K562 (cell line): Measurements from ENCODE around the gene TMEM117. TPM values are rescaled to one million over a fixed set of nuclear protein-coding genes. Genes with fewer than 3 reads are reported as not detected.

Experiments
- CAMTA2 ChIP-seq: fragments of 250-450 bp; sonication (Bioruptor Pico); conservative IDR thresholded peaks from 2 replicates; pipeline ENCODE4 v1.5.1; 2022
- CCAR2 ChIP-seq: fragments of 200-400 bp; formaldehyde crosslinking; IDR thresholded peaks from 2 replicates; pipeline ENCODE4 v1.6.1; 2017; ENCODE audit warnings: mild to moderate bottlenecking, low read depth, low read length
- CCNT2 ChIP-seq: IDR thresholded peaks from 2 replicates; pipeline ENCODE4 v1.6.1; 2011; ENCODE audit warnings: borderline replicate concordance, low read depth, mild to moderate bottlenecking, moderate library complexity, mixed read lengths, low read length; ENCODE audit not compliant: insufficient read length; ENCODE audit errors: extremely low read depth
- CTBP1 ChIP-seq: fragments of 450-650 bp; IDR thresholded peaks from 2 replicates; pipeline ENCODE4 v1.6.1; 2016; ENCODE audit warnings: borderline replicate concordance
- ETS2 ChIP-seq: IDR thresholded peaks from 2 replicates; pipeline ENCODE4 v1.6.1; 2016; ENCODE audit warnings: borderline replicate concordance, missing genetic modification characterization, mild to moderate bottlenecking, moderate library complexity, missing compliant biosample characterization; ENCODE audit not compliant: poor library complexity, severe bottlenecking
- HLTF ChIP-seq: fragments of 450-650 bp; IDR thresholded peaks from 2 replicates; pipeline ENCODE4 v1.6.1; 2016
- HNRNPK ChIP-seq: fragments of 200-400 bp; formaldehyde crosslinking; IDR thresholded peaks from one replicate; pipeline ENCODE4 v1.6.1; 2018; ENCODE audit warnings: mild to moderate bottlenecking, low read depth, low read length; ENCODE audit not compliant: poor library complexity, severe bottlenecking
- KDM4B ChIP-seq, 2 experiments: fragments of 450-650 bp in 1 of 2; sonication (generic) in 1 of 2; IDR thresholded peaks; 2 replicates each; pipeline ENCODE4 v1.6.1; 2016 to 2017; ENCODE audit warnings: borderline replicate concordance in 2 of 2, antibody characterized with exemption in 1 of 2, low read depth in 1 of 2, mild to moderate bottlenecking in 1 of 2
- MXI1 ChIP-seq: IDR thresholded peaks from 2 replicates; pipeline ENCODE4 v1.6.1; 2011; ENCODE audit warnings: low read depth, mild to moderate bottlenecking, improper control_type of control experiment, low read length
- NCOR1 ChIP-seq: fragments of 450-650 bp; IDR thresholded peaks from 2 replicates; pipeline ENCODE4 v1.6.1; 2016; ENCODE audit warnings: mild to moderate bottlenecking, moderate library complexity
- PHB ChIP-seq: fragments of 250-450 bp; sonication (Bioruptor Pico); IDR thresholded peaks from 2 replicates; pipeline ENCODE4 v1.5.0; 2021
- POLR2A ChIP-seq: fragments of 450-650 bp; conservative IDR thresholded peaks from 2 replicates; pipeline ENCODE4 v1.6.1; 2016
- PTRF ChIP-seq: fragments of 450-650 bp; IDR thresholded peaks from 2 replicates; pipeline ENCODE4 v1.6.1; 2016; ENCODE audit warnings: mild to moderate bottlenecking, missing genetic modification characterization, missing compliant biosample characterization
- SRF ChIP-seq, 2 experiments: fragments of 250-450, 450-650 bp in 1 of 2; sonication (Bioruptor Pico) in 1 of 2; sonication (generic) in 1 of 2; formaldehyde crosslinking; IDR thresholded peaks; 2 replicates each; pipeline versions ENCODE4 v1.5.0 to v1.5.1; 2020 to 2022; ENCODE audit warnings: mild to moderate bottlenecking in 1 of 2, missing genetic modification reagents in 1 of 2
- SRSF1 ChIP-seq: fragments of 200-400 bp; formaldehyde crosslinking; IDR thresholded peaks from 2 replicates; pipeline ENCODE4 v1.6.1; 2017; ENCODE audit warnings: mild to moderate bottlenecking, low read depth, low read length, moderate library complexity
- SRSF9 ChIP-seq: fragments of 200-400 bp; formaldehyde crosslinking; IDR thresholded peaks from 2 replicates; pipeline ENCODE4 v1.6.1; 2017; ENCODE audit warnings: low read depth, low read length, borderline replicate concordance
- TBP ChIP-seq: optimal IDR thresholded peaks from 2 replicates; pipeline ENCODE3; 2011; ENCODE audit warnings: low read depth, low read length, improper control_type of control experiment
- ZC3H11A ChIP-seq: IDR thresholded peaks from 2 replicates; pipeline ENCODE4 v1.6.1; 2012; ENCODE audit warnings: low read depth, low read length, improper control_type of control experiment
- ZNF12 ChIP-seq: sonication (generic); formaldehyde crosslinking; IDR thresholded peaks from 2 replicates; pipeline ENCODE4 v1.4.0; 2020; ENCODE audit warnings: mild to moderate bottlenecking, missing genetic modification reagents
- ZNF121 ChIP-seq: sonication (generic); formaldehyde crosslinking; conservative IDR thresholded peaks from 2 replicates; pipeline ENCODE4 v1.8.0; 2022; ENCODE audit warnings: missing genetic modification reagents
- ZNF184 ChIP-seq: sonication (generic); formaldehyde crosslinking; IDR thresholded peaks from 2 replicates; pipeline ENCODE4 v1.5.0; 2020; ENCODE audit warnings: missing genetic modification reagents
- ZNF197 ChIP-seq: fragments of 200-800 bp; sonication (Bioruptor generic); IDR thresholded peaks from 2 replicates; pipeline ENCODE4 v1.6.1; 2016; ENCODE audit warnings: low read depth, missing genetic modification characterization, missing compliant biosample characterization
- ZNF212 ChIP-seq: fragments of 450-650 bp; formaldehyde crosslinking; IDR thresholded peaks from 2 replicates; pipeline ENCODE4 v1.4.0; 2020; ENCODE audit warnings: mild to moderate bottlenecking
- ZNF263 ChIP-seq: sonication (generic); formaldehyde crosslinking; IDR thresholded peaks from 2 replicates; pipeline ENCODE4 v1.8.0; 2022; ENCODE audit warnings: mild to moderate bottlenecking, missing genetic modification reagents, borderline replicate concordance
- ZNF316 ChIP-seq: fragments of 450-650 bp; IDR thresholded peaks from 2 replicates; pipeline ENCODE4 v1.6.1; 2016
- ZNF324 ChIP-seq: fragments of 250-450 bp; sonication (Bioruptor Pico); IDR thresholded peaks from 2 replicates; pipeline ENCODE4 v1.4.0; 2020; ENCODE audit warnings: mild to moderate bottlenecking
- ZNF445 ChIP-seq: fragments of 250-450 bp; sonication (Bioruptor Pico); IDR thresholded peaks from 2 replicates; pipeline ENCODE4 v1.4.0; 2020; ENCODE audit warnings: low read depth, mild to moderate bottlenecking, moderate library complexity
- ZNF717 ChIP-seq: fragments of 250-450 bp; sonication (Bioruptor Pico); IDR thresholded peaks from 2 replicates; pipeline ENCODE4 v1.5.0; 2021
- polyA plus RNA-seq, 8 experiments: library from polyadenylated mRNA; depleted of rRNA in 4 of 8; stranded (reverse) in 5 of 8; unstranded in 3 of 8; fragments of >200 nt; fragmentation: Nextera tagmentation in 2 of 8; fragmentation: Illumina TruSeq in 1 of 8; extraction: Ambion mirVana in 2 of 8; extraction: Trizol in 1 of 8; gene quantifications; 2 replicates each; pipeline versions ENCODE4 v1.2.1 to v1.2.3, GENCODE V29; 2011 to 2014; ENCODE audit warnings: inconsistent platforms in 1 of 8, missing spikeins in 1 of 8
- total RNA-seq, 7 experiments: library from RNA; depleted of rRNA in 6 of 7; stranded (reverse); fragments of >200 nt in 6 of 7; fragmentation: Illumina TruSeq in 2 of 7; extraction: Trizol in 2 of 7; gene quantifications; 2 replicates each; pipeline versions ENCODE4 v1.2.1 to v1.2.3, GENCODE V29; 2011 to 2021; ENCODE audit warnings: low replicate concordance in 1 of 7
- TF ChIP-seq, protein P1 (sequence below): fragments of 250-450 bp; sonication (Bioruptor Pico); IDR thresholded peaks from 2 replicates; pipeline ENCODE4 v1.4.0; 2020; ENCODE audit warnings: mild to moderate bottlenecking, moderate library complexity

The TMEM117 gene
- total and polyA plus RNA-seq, 9 of the 15 experiments (the other 6 are each of a cell fraction or from before 2014, with no cell fraction given), result 0.31 to 2.8 (median 1.0) TPM

DNA sequence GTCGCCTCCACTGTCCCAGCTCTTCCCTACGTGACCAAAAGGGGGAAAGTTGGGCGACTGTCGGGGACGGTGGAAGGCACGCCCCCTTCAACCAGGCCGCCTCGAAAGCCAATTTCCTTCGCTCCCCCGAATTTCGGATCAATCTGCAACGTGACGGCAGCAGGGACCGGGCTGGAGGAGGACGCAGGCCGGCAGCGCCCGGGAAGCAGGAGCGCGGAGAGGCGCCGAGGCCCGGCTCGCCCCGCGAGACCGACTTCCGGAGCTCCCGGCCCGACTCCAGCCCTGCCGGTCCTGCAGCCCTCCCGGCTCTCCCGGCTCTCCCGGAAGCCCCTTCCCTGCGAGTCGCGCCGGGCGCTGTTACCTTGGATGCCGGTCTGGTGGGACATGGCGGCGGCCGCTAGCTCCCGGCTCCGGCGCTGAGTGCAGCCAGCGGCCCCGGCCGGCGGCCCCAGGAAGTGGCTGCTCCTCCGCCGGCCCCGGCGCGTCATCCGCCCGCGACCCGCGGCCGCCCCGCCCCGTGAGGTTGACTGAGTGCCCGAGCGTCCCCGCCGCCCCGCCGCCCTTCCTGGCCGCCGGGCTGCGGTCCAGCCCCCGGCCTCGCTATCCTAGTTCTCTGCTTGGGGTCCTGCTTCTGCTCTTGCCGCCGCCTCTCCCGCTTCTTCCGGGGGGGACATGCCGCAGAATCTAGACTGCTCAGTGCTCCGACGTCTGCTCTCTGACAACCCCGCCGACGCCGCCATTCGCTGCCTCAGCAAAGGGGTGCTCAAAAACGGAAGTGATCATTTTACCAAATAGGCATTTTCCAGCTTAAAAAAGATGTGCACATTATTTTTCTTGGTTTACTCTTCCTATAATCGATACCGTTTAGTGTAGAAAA is 29.8 kb upstream of the TMEM117 start, which contains the start of gene TWF1 (continued):
- TF ChIP-seq NCOR1 (0 out of 2 replicates have a peak, but pooled peaks have one; percentile 19), ZNF316 (peak; percentile 86), ZNF212 (CRISPR knock-in tag) (no peak), PTRF (no peak), CTBP1 (peak; percentile 58; the same call in 1 of the 2 replicates), SRSF9 (no peak), ZNF324 (CRISPR knock-in tag) (no peak), CCNT2 (peak; percentile 54), MXI1 (no peak), CCAR2 (no peak), HLTF (no peak), POLR2A (peak; percentile 93), ZNF445 (CRISPR knock-in tag) (no peak), KDM4B (IDR thresholded peaks at IDR 0.05; ENCODE audit: borderline replicate concordance in 2 of 2, low read depth in 1 of 2) (peak in 1 of 2 experiments; percentile 44; a peak in 1 of 4 replicates), SRSF1 (no peak), ZC3H11A (no peak), HNRNPK (no peak), ZNF717 (CRISPR knock-in tag) (no peak), ETS2 (no peak), ZNF121 (CRISPR knock-in tag) (no peak), ZNF263 (no peak), PHB (no peak), CAMTA2 (CRISPR knock-in tag) (no peak), SRF (CRISPR knock-in tag; IDR thresholded peaks at IDR 0.05) (peak in 1 of 2 experiments; percentile 72; a peak in 1 of 4 replicates), ZNF197 (no peak), ZNF184 (no peak), ZNF12 (CRISPR knock-in tag) (0 out of 2 replicates have a peak, but pooled peaks have one; percentile 14), TBP (peak; percentile 64)
- TF ChIP-seq, protein P1, sequence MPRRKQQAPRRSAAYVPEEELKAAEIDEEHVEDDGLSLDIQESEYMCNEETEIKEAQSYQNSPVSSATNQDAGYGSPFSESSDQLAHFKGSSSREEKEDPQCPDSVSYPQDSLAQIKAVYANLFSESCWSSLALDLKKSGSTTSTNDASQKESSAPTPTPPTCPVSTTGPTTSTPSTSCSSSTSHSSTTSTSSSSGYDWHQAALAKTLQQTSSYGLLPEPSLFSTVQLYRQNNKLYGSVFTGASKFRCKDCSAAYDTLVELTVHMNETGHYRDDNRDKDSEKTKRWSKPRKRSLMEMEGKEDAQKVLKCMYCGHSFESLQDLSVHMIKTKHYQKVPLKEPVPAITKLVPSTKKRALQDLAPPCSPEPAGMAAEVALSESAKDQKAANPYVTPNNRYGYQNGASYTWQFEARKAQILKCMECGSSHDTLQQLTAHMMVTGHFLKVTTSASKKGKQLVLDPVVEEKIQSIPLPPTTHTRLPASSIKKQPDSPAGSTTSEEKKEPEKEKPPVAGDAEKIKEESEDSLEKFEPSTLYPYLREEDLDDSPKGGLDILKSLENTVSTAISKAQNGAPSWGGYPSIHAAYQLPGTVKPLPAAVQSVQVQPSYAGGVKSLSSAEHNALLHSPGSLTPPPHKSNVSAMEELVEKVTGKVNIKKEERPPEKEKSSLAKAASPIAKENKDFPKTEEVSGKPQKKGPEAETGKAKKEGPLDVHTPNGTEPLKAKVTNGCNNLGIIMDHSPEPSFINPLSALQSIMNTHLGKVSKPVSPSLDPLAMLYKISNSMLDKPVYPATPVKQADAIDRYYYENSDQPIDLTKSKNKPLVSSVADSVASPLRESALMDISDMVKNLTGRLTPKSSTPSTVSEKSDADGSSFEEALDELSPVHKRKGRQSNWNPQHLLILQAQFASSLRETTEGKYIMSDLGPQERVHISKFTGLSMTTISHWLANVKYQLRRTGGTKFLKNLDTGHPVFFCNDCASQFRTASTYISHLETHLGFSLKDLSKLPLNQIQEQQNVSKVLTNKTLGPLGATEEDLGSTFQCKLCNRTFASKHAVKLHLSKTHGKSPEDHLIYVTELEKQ (CRISPR knock-in tag), result no peak
